HG02840 (cell line): ENCODE results near the gene UGT1A4.

Experiments
- ATAC-seq: cut with Tn5 transposase; IDR thresholded peaks from one replicate; pipeline ENCODE4 v1.9.1; 2021; ENCODE audit warnings: mild to moderate bottlenecking, moderate library complexity, moderate number of reproducible peaks; ENCODE audit not compliant: unreplicated experiment, low FRiP score

The UGT1A4 gene

GRCh38 chr2:233779722-233780121 lies 61.2 kb downstream of the UGT1A4 start:
- ATAC-seq: no peak

- no peak for ATAC-seq
These were observed 62.2 kb downstream of the UGT1A4 start for GRCh38 chr2:233780771-233781170.

- no peak for ATAC-seq
These were observed 71.0 kb downstream of the UGT1A4 start for GRCh38 chr2:233789554-233789953.

GRCh38 chr2:233791151-233791882 lies 72.8 kb downstream of the UGT1A4 start:
- ATAC-seq: no peak

GRCh38 chr2:233791883-233792329 lies 73.4 kb downstream of the UGT1A4 start:
- no peak for ATAC-seq

- ATAC-seq: no peak
These were observed 74.2 kb downstream of the UGT1A4 start for GRCh38 chr2:233792720-233793119.

GRCh38 chr2:233793465-233794127 lies 75.1 kb downstream of the UGT1A4 start:
- no peak for ATAC-seq

GRCh38 chr2:233794128-233794658 lies 75.7 kb downstream of the UGT1A4 start:
- ATAC-seq: no peak

GRCh38 chr2:233795735-233796171 lies 77.2 kb downstream of the UGT1A4 start:
- no peak for ATAC-seq

- ATAC-seq: no peak
These were observed 77.7 kb downstream of the UGT1A4 start for GRCh38 chr2:233796254-233796653.

GRCh38 chr2:233798335-233799086 lies 80.0 kb downstream of the UGT1A4 start:
- no peak for ATAC-seq

- no peak for ATAC-seq
These were observed 80.6 kb downstream of the UGT1A4 start for GRCh38 chr2:233799087-233799665.

- ATAC-seq: no peak
These were observed 81.2 kb downstream of the UGT1A4 start for GRCh38 chr2:233799716-233800115.

- ATAC-seq: no peak
These were observed 81.7 kb downstream of the UGT1A4 start for GRCh38 chr2:233800208-233800607.

- no peak for ATAC-seq
These were observed 83.0 kb downstream of the UGT1A4 start for GRCh38 chr2:233801357-233802131.

- ATAC-seq: no peak
These were observed 83.7 kb downstream of the UGT1A4 start for GRCh38 chr2:233802132-233802815.

- ATAC-seq: no peak
These were observed 84.9 kb downstream of the UGT1A4 start for GRCh38 chr2:233803292-233803911.

- no peak for ATAC-seq
These were observed 85.5 kb downstream of the UGT1A4 start for GRCh38 chr2:233803994-233804393.
